ENCODE measurements around the gene ST6GALNAC6. TPM values are rescaled to one million over a fixed set of nuclear protein-coding genes. Genes with fewer than 3 reads are reported as not detected.

The ST6GALNAC6 gene
- total and polyA plus RNA-seq, 2 of the 4 experiments (the other 2 are of a cell fraction): 35.7 to 48.6 TPM

DNA sequence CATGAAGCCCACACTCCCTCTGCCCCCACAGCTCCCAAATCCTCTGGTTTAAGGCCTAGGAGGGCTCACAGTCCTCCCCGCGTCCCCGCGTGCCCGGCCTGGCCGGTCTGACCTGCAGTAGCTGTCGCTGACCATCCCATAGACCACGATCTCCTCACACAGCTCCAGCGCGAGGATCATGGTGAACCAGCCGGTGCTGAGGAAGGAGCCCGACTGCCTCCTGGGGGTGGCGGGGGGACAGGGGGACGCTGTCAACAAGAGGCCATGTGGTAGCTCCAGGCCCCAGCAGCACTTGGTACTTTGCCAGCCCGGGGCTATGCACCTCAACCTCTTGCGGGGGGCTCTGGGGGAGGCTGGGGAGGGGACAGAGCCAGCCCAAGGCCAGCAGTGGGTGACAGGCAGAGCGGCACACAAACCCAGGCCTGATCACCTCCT, 10.5 kb upstream of the ST6GALNAC6 start:
- H3K4ac ChIP-seq (ENCODE audit: low read depth, low read length): no peak overlapping the region
- in situ Hi-C loops (cut with MboI; ENCODE audit: low sequenced_read_pairs): no loop called here
- no peak for TF ChIP-seq CHD1 (IDR thresholded peaks at IDR 0.05; ENCODE audit: low read depth, low read length)
- TF ChIP-seq RAD21 (IDR thresholded peaks at IDR 0.05; ENCODE audit: low read length): no peak
- no peak for TF ChIP-seq MAFK (IDR thresholded peaks at IDR 0.05; ENCODE audit: low read depth, low read length)
- TF ChIP-seq MXI1 (IDR thresholded peaks at IDR 0.05; ENCODE audit: borderline replicate concordance, low read depth, low read length): no peak
- TF ChIP-seq RFX5 (IDR thresholded peaks at IDR 0.05; ENCODE audit: low read depth, low read length): no peak
- no peak for TF ChIP-seq POLR2A (IDR thresholded peaks at IDR 0.05; ENCODE audit: low read depth, low read length)
- no peak overlapping the region for H3K4me2 ChIP-seq (ENCODE audit: low read depth, low read length)
- H2AK9ac ChIP-seq (replicated peaks; ENCODE audit: low read depth, low read length, poor library complexity): peak overlapping the region; percentile 5
- H3K56ac ChIP-seq (ENCODE audit: extremely low read depth, insufficient read depth, low read length): no peak overlapping the region
- H3K23ac ChIP-seq (ENCODE audit: low read depth, low read length): no peak overlapping the region
- no TSS peak for BruUV-seq (replicated peaks)
- DNase-seq (no peak), ATAC-seq (ENCODE audit: low read depth) (no peak)
- H2BK15ac ChIP-seq (ENCODE audit: low read depth, low read length): no peak overlapping the region
- H4K20me1 ChIP-seq (ENCODE audit: insufficient read depth, low read length): no peaks in the 10 kb centered on the region
- H3K27ac ChIP-seq (ENCODE audit: insufficient read depth, low read length): no peak overlapping the region
- no peak overlapping the region for H4K8ac ChIP-seq (ENCODE audit: low read depth in 2 of 2, low read length in 2 of 2)
- dilution Hi-C loops (cut with HindIII; ENCODE audit: low sequenced_read_pairs, unreplicated experiment): no loop called here
- H2AFZ ChIP-seq (replicated peaks; ENCODE audit: low read length, poor library complexity): no peak overlapping the region
- no peak overlapping the region for H3K4me3 ChIP-seq (ENCODE audit: insufficient read depth, low read depth, low read length)
- H2BK120ac ChIP-seq (ENCODE audit: low read depth, low read length): no peak overlapping the region
- no peak overlapping the region for H3K18ac ChIP-seq (ENCODE audit: low read depth, low read length)
- no peak overlapping the region for H4K91ac ChIP-seq (ENCODE audit: insufficient read depth, low read depth, low read length)
- intact Hi-C loops (cut with micrococcal nuclease): loop anchor here (10.0 kb wide), 1 partner anchor 295 kb away; the partner anchor contains the start of gene STXBP1
- H3K9ac ChIP-seq (ENCODE audit: low read depth, low read length): no peak overlapping the region
- no peaks in the 10 kb centered on the region for H3K9me3 ChIP-seq (ENCODE audit: control insufficient read depth, insufficient read depth, low read length)
- H2AK5ac ChIP-seq (ENCODE audit: low read depth, low read length): no peak overlapping the region
- H3K27me3 ChIP-seq (ENCODE audit: control insufficient read depth, insufficient read depth, low read length): no peaks in the 10 kb centered on the region
- H3K9me1 ChIP-seq (ENCODE audit: insufficient read depth, low read length): peaks cover 2% of the 10 kb centered on the region; the same call in 1 of the 2 replicates
- ChIA-PET POLR2A (ENCODE audit: unreplicated experiment) (no interaction called here), CTCF (interaction anchor here (0.6 kb wide), 1 partner anchor 111 kb away, joined by 3 read pairs; no protein-coding TSS in a partner anchor)
- H4K5ac ChIP-seq (ENCODE audit: low read depth, low read length): no peak overlapping the region
- H3K14ac ChIP-seq (replicated peaks; ENCODE audit: low read depth, low read length): no peak overlapping the region
- no peak overlapping the region for H2BK5ac ChIP-seq (ENCODE audit: low read depth, low read length, poor library complexity, severe bottlenecking)
- no peak overlapping the region for H2BK20ac ChIP-seq (ENCODE audit: low read depth, low read length)
- peaks cover 0 to 8% of the 10 kb centered on the region in 2 experiments; a peak in 1 of 4 replicates for H3K79me1 ChIP-seq (ENCODE audit: low read depth in 1 of 2, low read length in 2 of 2)
- H3K4me1 ChIP-seq (ENCODE audit: control insufficient read depth, insufficient read depth, low read length): peaks cover 3% of the 10 kb centered on the region
- no CpG with 5 or more reads among the region's 17 CpGs for WGBS, 2 experiments (ENCODE audit: extremely low coverage in 2 of 2, insufficient read length in 1 of 2)
- H3K36me3 ChIP-seq (ENCODE audit: control insufficient read depth, insufficient read depth, low read length): peaks cover 31% of the 10 kb centered on the region

Measured in IMR-90 (cell line).